Measurements from ENCODE around the gene TOM1L2.

GRCh38 chr17:17841601-17842025 is 130.6 kb downstream of the TOM1L2 start:
- TF ChIP-seq POLR2A (IDR thresholded peaks at IDR 0.05) = no peak
- no peak for TF ChIP-seq CTCF (IDR thresholded peaks at IDR 0.05)

All from lower leg skin (tissue), 3 donors.